ENCODE data around the gene HDX.

Gene HDX

GRCh38 chrX:84467898-84468297 is 34.4 kb downstream of the HDX start:
- Histone ChIP-seq H3K4me3 (ENCODE audit: insufficient read depth, low read length, poor library complexity, severe bottlenecking) (no peak overlapping the region), H3K9ac (ENCODE audit: low read length) (no peak overlapping the region), H3K9me3 (ENCODE audit: insufficient read depth, low read length) (no peaks in the 10 kb centered on the region), H3K79me2 (ENCODE audit: insufficient read depth, low read length) (no peaks in the 10 kb centered on the region), H3K9me2 (replicated peaks; ENCODE audit: insufficient read depth, low read length) (no peaks in the 10 kb centered on the region), H3K4me2 (ENCODE audit: low read depth, low read length, poor library complexity, severe bottlenecking) (no peak overlapping the region), H3K36me3 (ENCODE audit: low read length) (no peaks in the 10 kb centered on the region), H3K27me3 (ENCODE audit: low read length) (no peaks in the 10 kb centered on the region), H4K20me1 (ENCODE audit: low read depth, low read length) (no peaks in the 10 kb centered on the region), H3F3A (ENCODE audit: insufficient read depth) (no peaks in the 10 kb centered on the region), H2AFZ (ENCODE audit: low read depth, low read length, severe bottlenecking) (no peak overlapping the region), H3K27ac (ENCODE audit: low read depth, low read length) (no peak overlapping the region)
- TF ChIP-seq, protein P1, sequence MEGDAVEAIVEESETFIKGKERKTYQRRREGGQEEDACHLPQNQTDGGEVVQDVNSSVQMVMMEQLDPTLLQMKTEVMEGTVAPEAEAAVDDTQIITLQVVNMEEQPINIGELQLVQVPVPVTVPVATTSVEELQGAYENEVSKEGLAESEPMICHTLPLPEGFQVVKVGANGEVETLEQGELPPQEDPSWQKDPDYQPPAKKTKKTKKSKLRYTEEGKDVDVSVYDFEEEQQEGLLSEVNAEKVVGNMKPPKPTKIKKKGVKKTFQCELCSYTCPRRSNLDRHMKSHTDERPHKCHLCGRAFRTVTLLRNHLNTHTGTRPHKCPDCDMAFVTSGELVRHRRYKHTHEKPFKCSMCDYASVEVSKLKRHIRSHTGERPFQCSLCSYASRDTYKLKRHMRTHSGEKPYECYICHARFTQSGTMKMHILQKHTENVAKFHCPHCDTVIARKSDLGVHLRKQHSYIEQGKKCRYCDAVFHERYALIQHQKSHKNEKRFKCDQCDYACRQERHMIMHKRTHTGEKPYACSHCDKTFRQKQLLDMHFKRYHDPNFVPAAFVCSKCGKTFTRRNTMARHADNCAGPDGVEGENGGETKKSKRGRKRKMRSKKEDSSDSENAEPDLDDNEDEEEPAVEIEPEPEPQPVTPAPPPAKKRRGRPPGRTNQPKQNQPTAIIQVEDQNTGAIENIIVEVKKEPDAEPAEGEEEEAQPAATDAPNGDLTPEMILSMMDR (IDR thresholded peaks at IDR 0.05; ENCODE audit: insufficient read depth, low read length, poor library complexity, severe bottlenecking), result no peak
- no peak for TF ChIP-seq EZH2phosphoT487 (conservative IDR thresholded peaks at IDR 0.05; ENCODE audit: low read length)

DNA sequence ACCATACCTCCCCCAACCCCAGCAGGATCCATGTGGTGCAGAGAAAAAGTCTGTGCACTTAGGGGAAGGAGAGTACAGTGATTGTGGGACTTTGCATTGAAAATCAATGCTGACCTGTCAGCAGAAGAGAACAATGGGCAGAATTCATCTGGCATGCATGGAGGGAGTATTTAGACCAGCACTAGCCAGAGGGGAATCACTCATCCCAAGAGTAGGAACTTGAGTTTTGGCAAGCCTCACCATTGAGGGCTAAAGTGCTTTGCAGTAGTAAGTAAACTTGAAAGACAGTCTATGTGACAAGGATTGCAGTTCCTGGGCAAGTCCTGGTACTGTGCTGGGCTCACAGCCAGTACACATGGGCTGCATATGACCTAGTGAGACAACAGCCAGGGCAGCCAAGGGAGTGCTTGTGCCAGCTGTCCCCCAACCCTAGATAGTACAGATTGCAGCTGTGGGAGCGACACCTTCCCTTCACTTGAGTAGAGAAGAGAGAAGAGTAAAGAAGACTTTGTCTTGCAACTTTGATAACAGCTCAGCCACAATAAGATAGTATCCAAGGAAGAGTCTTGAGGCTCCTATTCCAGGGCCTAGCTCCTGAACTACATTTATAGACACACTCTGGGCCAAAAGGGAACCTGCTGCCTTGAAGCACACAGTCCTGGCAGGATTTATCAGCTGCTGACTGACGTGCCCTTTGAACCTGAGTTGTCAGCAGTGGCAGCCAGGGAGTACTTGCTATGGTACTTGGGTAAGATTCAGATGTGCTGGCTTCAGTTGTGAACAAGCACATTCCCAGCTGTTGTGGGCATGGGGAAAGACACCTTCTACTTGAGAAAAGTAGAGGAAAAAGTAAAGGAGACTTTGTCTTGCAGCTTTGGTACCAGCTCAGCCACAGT is 48.7 kb downstream of the HDX start:
- H3F3A ChIP-seq (ENCODE audit: insufficient read depth), result no peaks in the 10 kb centered on the region
- H3K27ac ChIP-seq (ENCODE audit: low read depth, low read length), result no peak overlapping the region
- no peaks in the 10 kb centered on the region for H3K9me3 ChIP-seq (ENCODE audit: insufficient read depth, low read length)
- H3K4me2 ChIP-seq (ENCODE audit: low read depth, low read length, poor library complexity, severe bottlenecking), result no peak overlapping the region
- H3K27me3 ChIP-seq (ENCODE audit: low read length), result no peaks in the 10 kb centered on the region
- no peaks in the 10 kb centered on the region for H3K36me3 ChIP-seq (ENCODE audit: low read length)
- H4K20me1 ChIP-seq (ENCODE audit: low read depth, low read length), result no peaks in the 10 kb centered on the region
- no peaks in the 10 kb centered on the region for H3K79me2 ChIP-seq (ENCODE audit: insufficient read depth, low read length)
- TF ChIP-seq, protein P1 (IDR thresholded peaks at IDR 0.05; ENCODE audit: insufficient read depth, low read length, poor library complexity, severe bottlenecking), result no peak
- no peak overlapping the region for H2AFZ ChIP-seq (ENCODE audit: low read depth, low read length, severe bottlenecking)
- H3K9me2 ChIP-seq (replicated peaks; ENCODE audit: insufficient read depth, low read length), result no peaks in the 10 kb centered on the region
- no peak overlapping the region for H3K9ac ChIP-seq (ENCODE audit: low read length)
- no peak overlapping the region for H3K4me3 ChIP-seq (ENCODE audit: insufficient read depth, low read length, poor library complexity, severe bottlenecking)

GRCh38 chrX:84441143-84441542 is 61.1 kb downstream of the HDX start:
- no peaks in the 10 kb centered on the region for H3K36me3 ChIP-seq (ENCODE audit: low read length)
- no peak overlapping the region for H3K4me3 ChIP-seq (ENCODE audit: insufficient read depth, low read length, poor library complexity, severe bottlenecking)
- H2AFZ ChIP-seq (ENCODE audit: low read depth, low read length, severe bottlenecking), result no peak overlapping the region
- H4K20me1 ChIP-seq (ENCODE audit: low read depth, low read length), result no peaks in the 10 kb centered on the region
- no peak overlapping the region for H3K4me2 ChIP-seq (ENCODE audit: low read depth, low read length, poor library complexity, severe bottlenecking)
- no peaks in the 10 kb centered on the region for H3K79me2 ChIP-seq (ENCODE audit: insufficient read depth, low read length)
- H3K27me3 ChIP-seq (ENCODE audit: low read length), result no peaks in the 10 kb centered on the region
- H3K9me3 ChIP-seq (ENCODE audit: insufficient read depth, low read length), result no peaks in the 10 kb centered on the region
- no peaks in the 10 kb centered on the region for H3F3A ChIP-seq (ENCODE audit: insufficient read depth)
- TF ChIP-seq, protein P1 (IDR thresholded peaks at IDR 0.05; ENCODE audit: insufficient read depth, low read length, poor library complexity, severe bottlenecking), result no peak
- TF ChIP-seq EZH2phosphoT487 (conservative IDR thresholded peaks at IDR 0.05; ENCODE audit: low read length), result no peak
- H3K9ac ChIP-seq (ENCODE audit: low read length), result no peak overlapping the region
- no peaks in the 10 kb centered on the region for H3K9me2 ChIP-seq (replicated peaks; ENCODE audit: insufficient read depth, low read length)
- no peak overlapping the region for H3K27ac ChIP-seq (ENCODE audit: low read depth, low read length)

Data from SU-DHL-6 (cell line).